Endothelial cell of umbilical vein (primary cell): ENCODE results near the gene TMTC1.

ENCODE experiments used
- EZH2 ChIP-seq: IDR thresholded peaks from 2 replicates; pipeline ENCODE4 v1.6.1; 2012; ENCODE audit warnings: borderline replicate concordance, low read depth, mild to moderate bottlenecking, moderate library complexity, low read length, inconsistent platforms; ENCODE audit not compliant: severe bottlenecking
- FOS ChIP-seq: IDR thresholded peaks from 2 replicates; pipeline ENCODE4 v1.6.1; 2011; ENCODE audit warnings: mild to moderate bottlenecking, low read length, moderate library complexity, borderline replicate concordance; ENCODE audit not compliant: insufficient read depth
- MYC ChIP-seq: IDR thresholded peaks from one replicate; pipeline ENCODE4 v1.6.1; 2011; ENCODE audit warnings: mild to moderate bottlenecking, low read depth, low read length
- POLR2A ChIP-seq: IDR thresholded peaks from 2 replicates; pipeline ENCODE4 v1.6.1; 2012; ENCODE audit warnings: low read depth, mild to moderate bottlenecking, control low read depth, low read length
- POLR2AphosphoS5 ChIP-seq: IDR thresholded peaks from 2 replicates; pipeline ENCODE4 v1.6.1; 2012; ENCODE audit warnings: low read depth, mild to moderate bottlenecking, control low read depth, low read length, moderate library complexity; ENCODE audit not compliant: insufficient read depth
- TF ChIP-seq, protein P1 (sequence below), 2 donors: IDR thresholded peaks; 1 replicate in 1 of 2; 2 replicates in 1 of 2; pipeline ENCODE4 v1.5.1; 2011; ENCODE audit warnings: low read length in 2 of 2, mild to moderate bottlenecking in 2 of 2, moderate library complexity in 2 of 2, control low read depth in 1 of 2, inconsistent platforms in 1 of 2, low read depth in 1 of 2; ENCODE audit not compliant: insufficient read depth in 1 of 2; ENCODE audit errors: extremely low read depth in 1 of 2
- TF ChIP-seq, protein P2 (sequence below): IDR thresholded peaks from 2 replicates; pipeline ENCODE4 v1.6.1; 2011; ENCODE audit not compliant: insufficient read depth, insufficient read length

DNA sequence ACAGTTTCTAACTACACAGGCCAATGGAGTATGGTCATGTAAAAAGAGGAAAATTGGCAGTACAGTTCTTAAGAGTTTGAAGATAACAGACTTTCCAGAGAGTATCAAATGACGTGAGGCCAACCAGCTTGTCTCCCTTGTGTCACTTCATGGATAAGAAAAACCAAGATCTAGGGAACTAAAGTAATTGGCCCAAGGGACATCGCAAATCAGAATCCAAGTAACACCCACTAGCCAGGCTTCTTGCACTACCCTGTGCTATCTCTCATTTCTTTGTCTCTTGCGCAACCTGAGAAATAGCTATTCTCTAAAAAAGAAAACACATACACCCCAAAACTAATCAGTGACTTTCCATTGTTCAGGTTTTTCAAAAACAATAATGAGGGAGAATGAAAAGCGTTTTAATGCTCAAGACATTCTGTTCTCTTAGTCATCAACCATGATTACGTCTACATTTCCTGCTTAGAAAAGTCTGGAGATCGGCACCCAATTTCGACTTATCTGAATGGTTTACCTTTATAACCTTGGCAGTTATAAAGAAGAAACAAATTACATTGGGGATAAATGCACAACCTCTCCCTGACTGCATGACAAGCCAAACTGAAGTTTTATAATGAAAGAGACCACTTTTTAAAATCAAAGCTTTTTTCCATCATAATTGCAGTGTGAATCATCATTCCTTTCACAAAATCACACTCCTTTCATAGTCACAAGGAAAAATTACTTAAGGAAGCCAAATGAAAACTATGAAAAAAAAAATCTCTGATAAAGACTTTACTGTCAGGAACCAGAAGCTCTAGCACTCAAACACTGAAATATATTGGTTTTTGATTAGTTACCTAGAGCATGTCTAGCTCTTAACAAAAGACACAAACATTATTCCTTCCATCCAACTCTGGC is 42.1 kb downstream of the TMTC1 start:
- TF ChIP-seq, protein P1, sequence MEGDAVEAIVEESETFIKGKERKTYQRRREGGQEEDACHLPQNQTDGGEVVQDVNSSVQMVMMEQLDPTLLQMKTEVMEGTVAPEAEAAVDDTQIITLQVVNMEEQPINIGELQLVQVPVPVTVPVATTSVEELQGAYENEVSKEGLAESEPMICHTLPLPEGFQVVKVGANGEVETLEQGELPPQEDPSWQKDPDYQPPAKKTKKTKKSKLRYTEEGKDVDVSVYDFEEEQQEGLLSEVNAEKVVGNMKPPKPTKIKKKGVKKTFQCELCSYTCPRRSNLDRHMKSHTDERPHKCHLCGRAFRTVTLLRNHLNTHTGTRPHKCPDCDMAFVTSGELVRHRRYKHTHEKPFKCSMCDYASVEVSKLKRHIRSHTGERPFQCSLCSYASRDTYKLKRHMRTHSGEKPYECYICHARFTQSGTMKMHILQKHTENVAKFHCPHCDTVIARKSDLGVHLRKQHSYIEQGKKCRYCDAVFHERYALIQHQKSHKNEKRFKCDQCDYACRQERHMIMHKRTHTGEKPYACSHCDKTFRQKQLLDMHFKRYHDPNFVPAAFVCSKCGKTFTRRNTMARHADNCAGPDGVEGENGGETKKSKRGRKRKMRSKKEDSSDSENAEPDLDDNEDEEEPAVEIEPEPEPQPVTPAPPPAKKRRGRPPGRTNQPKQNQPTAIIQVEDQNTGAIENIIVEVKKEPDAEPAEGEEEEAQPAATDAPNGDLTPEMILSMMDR (IDR thresholded peaks at IDR 0.05; ENCODE audit: extremely low read depth in 1 of 2, insufficient read depth in 1 of 2, low read depth in 1 of 2, low read length in 2 of 2) = no peak
- TF ChIP-seq POLR2A (peak; percentile 52), EZH2 (no peak), FOS (peak; percentile 73), MYC (no peak), POLR2AphosphoS5 (no peak)
- TF ChIP-seq, protein P2, sequence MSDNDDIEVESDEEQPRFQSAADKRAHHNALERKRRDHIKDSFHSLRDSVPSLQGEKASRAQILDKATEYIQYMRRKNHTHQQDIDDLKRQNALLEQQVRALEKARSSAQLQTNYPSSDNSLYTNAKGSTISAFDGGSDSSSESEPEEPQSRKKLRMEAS = no peak
